GM19351 (cell line): ENCODE data around the gene MLX.
"Not testable (repeated sequence)": the region's sequence is repeated elsewhere in the genome, so short reads cannot be mapped to it uniquely, and the experiment has no call there.

Source experiments
- ATAC-seq: cut with Tn5 transposase; IDR thresholded peaks from one replicate; pipeline ENCODE4 v1.9.1; 2021; ENCODE audit warnings: mild to moderate bottlenecking, moderate library complexity; ENCODE audit not compliant: unreplicated experiment

The MLX gene

GRCh38 chr17:42554250-42555121 lies 12.4 kb upstream of the MLX start:
- ATAC-seq = peak; percentile 82

- peak; percentile 9 for ATAC-seq
These were observed 11.7 kb upstream of the MLX start for GRCh38 chr17:42555122-42555622.

DNA sequence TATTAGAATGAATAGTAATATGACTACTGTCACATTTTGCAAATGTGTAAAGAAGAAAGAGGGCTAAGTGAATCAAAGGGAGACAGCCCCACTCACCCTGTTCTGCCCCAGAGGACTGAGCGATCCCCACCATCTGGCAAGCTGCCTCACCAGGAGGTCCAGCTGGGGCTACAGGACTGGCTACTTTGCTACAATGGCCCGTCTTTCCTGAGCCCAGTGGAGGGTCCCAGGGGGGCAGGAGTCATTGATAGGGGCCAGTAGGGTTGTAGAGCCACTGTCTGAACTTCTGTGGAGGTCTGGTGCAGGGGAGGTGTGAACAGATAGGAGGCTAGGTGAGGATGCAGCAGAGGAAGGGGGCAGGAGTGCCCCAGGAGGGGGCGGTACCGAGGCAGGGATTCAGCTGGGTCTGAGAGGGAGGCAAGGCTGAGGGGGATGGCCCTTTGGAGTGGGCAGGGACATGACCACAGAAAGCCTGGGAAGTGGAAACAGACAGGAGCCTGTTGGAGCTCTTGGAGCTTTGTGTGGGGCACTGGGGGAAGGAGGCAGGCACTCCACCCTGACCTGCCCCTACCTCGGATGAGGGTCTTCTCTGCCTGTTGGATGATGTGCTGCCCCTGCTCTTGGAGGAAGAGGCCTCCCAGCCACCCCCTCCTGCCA lies 10.8 kb upstream of the MLX start:
- not testable (repeated sequence) for ATAC-seq

DNA sequence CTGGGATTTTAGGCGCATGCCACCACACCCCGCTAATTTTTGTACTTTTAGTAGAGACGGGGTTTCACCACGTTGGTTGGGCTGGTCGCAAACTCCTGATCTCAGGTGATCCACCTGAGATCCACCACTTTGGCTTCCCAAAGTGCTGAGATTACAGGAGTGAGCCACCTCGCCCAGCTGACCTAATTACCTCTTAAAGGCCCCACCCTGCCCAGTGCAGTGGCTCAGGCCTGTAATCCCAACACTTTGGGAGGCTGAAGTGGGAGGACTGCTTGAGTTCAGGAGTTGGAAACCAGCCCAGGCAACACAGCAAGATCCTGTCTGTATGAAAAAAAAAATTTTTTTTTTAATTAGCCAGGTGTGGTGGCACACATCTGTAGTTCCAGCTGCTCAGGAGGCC lies 7.8 kb upstream of the MLX start:
- no peak for ATAC-seq

GRCh38 chr17:42560246-42560645 lies 6.7 kb upstream of the MLX start:
- no peak for ATAC-seq

- ATAC-seq = peak; percentile 59
These were observed 5.0 kb upstream of the MLX start, which contains the start of gene COASY for GRCh38 chr17:42561897-42562387. Gene COASY (plus strand): TSS chr17:42562148. CDS start chr17:42562623, 475 bp downstream.

DNA sequence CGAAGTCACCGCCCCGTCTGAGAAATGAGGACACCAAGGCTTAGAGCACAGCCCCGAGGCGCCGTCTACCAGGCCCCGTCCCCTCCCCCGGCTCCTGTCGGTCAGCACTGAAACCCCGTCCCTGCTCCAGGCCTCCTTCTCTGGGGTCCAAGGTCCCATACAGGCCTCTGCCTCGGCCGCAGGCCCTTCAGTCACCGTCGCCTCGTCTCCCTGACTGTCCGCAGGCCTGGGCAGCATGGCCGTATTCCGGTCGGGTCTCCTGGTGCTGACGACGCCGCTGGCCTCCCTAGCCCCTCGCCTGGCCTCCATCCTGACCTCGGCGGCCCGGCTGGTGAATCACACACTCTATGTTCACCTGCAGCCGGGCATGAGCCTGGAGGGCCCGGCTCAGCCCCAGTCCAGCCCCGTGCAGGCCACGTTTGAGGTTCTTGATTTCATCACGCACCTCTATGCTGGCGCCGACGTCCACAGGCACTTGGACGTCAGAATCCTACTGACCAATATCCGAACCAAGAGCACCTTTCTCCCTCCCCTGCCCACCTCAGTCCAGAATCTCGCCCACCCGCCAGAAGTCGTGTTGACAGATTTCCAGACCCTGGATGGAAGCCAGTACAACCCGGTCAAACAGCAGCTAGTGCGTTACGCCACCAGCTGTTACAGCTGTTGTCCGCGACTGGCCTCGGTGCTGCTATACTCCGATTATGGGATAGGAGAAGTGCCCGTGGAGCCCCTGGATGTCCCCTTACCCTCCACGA lies 4.3 kb upstream of the MLX start:
- no peak for ATAC-seq

DNA sequence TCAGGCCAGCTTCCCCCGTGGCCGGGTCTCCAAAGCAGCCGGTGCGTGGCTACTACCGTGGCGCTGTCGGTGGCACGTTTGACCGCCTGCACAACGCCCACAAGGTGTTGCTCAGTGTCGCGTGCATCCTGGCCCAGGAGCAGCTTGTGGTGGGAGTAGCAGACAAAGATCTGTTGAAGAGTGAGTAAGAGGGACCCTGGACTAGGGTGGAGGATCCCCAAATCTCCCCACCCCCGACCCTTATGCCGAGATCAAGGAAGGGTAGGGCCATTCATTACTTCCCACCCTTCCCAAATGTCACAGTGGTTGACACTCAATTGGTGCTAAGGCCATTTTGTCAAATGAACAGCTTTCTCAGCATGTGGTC lies 3.8 kb upstream of the MLX start:
- ATAC-seq = no peak

GRCh38 chr17:42563543-42563942 lies 3.4 kb upstream of the MLX start:
- ATAC-seq = no peak

DNA sequence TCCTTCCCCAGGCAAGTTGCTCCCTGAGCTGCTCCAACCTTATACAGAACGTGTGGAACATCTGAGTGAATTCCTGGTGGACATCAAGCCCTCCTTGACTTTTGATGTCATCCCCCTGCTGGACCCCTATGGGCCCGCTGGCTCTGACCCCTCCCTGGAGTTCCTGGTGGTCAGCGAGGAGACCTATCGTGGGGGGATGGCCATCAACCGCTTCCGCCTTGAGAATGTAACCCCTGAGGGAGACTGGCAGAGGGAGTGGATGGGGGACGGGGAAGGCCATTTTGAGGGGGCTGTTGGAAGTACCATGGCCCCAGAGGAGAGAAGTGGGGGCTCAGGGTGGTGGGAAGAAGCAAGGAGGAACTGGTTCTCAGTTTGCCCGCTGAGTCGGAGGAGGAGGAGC lies 3.0 kb upstream of the MLX start:
- no peak for ATAC-seq

DNA sequence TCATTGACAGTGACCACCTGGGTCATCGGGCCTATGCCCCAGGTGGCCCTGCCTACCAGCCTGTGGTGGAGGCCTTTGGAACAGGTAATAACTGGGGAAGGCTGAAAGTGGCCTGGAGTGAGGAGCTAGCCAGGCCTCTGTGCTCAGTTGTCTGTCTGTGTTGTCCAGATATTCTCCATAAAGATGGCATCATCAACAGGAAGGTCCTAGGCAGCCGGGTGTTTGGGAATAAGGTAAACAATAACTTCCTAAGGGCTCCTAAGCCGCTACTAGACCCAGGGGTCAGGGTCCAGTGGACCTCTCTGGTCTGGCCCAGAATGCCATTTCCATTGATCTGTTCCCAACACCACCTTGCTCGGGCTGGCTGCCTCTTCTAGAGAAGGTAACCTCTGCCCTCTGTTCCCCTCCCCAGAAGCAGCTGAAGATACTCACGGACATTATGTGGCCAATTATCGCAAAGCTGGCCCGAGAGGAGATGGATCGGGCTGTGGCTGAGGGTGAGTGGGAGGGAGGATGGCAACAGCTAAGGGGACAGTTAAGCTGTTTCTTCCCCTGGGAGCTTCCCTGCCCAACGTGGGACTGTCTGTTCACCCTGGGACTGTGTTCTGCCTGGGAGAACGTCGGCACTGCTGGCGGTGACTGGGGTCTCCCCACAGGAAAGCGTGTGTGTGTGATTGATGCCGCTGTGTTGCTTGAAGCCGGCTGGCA lies 1.9 kb upstream of the MLX start:
- no peak for ATAC-seq

GRCh38 chr17:42565523-42566214 lies 1.2 kb upstream of the MLX start:
- no peak for ATAC-seq

DNA sequence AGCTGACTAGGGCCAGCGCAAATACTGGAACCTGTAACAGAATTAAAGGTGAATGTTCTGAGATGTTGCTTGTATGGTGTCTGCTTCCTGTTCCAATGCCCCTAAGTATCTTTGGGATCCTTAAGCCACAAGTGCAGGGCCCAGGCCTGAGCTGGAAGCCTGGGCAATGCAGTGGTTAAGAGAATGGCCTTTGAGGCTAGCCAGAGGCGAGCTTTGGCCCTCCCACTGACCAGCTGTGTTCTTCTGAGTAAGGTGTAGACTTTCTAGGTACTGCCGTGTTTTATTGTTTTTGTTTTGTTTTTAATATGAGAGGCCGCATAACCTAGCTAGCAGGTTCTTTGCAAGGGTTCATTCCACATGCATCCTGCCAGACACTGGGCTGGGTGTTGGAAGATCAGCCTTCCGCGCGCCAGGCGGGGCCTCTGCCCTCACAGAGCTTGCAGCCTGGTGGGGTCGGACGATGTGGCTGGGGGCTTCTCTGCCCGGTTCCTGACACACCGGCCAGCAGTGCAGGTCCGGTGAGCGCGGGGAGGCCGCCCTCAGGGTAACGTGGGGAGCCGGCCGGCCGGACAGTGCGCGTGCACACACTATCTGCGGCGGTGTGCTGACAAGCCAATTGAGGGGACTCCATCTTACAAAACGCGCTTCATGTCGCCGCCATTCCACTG lies 551 bp upstream of the MLX start:
- ATAC-seq = no peak

DNA sequence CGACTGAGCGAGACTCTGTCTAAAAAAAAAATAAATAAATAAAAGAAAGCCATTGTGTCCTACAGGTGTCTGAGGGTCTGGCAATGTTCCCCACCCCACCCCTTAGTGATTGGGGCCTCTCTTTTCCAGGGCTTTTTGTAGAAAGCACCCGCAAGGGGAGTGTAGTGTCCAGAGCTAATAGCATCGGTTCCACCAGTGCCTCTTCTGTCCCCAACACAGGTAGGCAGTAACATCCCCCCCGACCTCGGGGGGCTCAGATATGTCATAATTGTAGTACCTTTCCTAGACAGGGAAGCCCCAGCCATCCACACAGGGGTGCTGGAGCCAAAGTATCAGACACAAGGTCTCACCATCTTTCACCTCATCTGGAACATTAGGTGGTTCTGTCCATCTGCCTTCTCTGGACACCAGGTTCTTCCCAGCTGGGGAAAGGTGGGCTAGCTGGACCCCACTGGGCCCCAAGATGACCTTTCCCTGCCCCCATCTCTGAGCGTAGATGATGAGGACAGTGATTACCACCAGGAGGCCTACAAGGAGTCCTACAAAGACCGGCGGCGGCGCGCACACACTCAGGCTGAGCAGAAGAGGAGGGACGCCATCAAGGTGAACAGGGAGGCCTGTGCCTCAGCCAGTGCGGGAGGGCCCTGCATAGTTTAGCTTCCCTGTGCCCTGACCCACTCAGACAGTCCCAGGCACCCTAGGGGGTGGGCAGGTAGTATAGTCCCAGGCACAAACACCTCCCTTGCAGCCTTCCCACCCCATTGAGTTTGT lies 1.6 kb downstream of the MLX start:
- no peak for ATAC-seq

- no peak for ATAC-seq
These were observed 4.7 kb downstream of the MLX start for GRCh38 chr17:42571435-42572225.

GRCh38 chr17:42573095-42573494 lies 6.2 kb downstream of the MLX start:
- no peak for ATAC-seq

- no peak for ATAC-seq
These were observed 7.6 kb downstream of the MLX start for GRCh38 chr17:42574463-42574862.

GRCh38 chr17:42577140-42577531 lies 10.2 kb downstream of the MLX start:
- ATAC-seq = no peak
